H7 (cell line): ENCODE measurements around the gene CES1. TPM values are rescaled to one million over a fixed set of nuclear protein-coding genes. Genes with fewer than 3 reads are reported as not detected.
"Not testable (repeated sequence)": the region's sequence is repeated elsewhere in the genome, so short reads cannot be mapped to it uniquely, and the experiment has no call there.

Experiments
- DNase-seq: peaks from one replicate; pipeline ENCODE4 v3.0.0; 2012
- H3K27me3 ChIP-seq: 2 replicates; pipeline ENCODE4 v1.6.0; 2011; ENCODE audit warnings: mild to moderate bottlenecking, low read length; ENCODE audit not compliant: control insufficient read depth, insufficient read depth
- H3K36me3 ChIP-seq: replicated peaks from 2 replicates; pipeline ENCODE4 v1.5.1; 2011; ENCODE audit warnings: low read length; ENCODE audit not compliant: control insufficient read depth, insufficient read depth
- H3K4me3 ChIP-seq: 2 replicates; pipeline ENCODE4 v1.5.1; 2011; ENCODE audit warnings: low read depth, mild to moderate bottlenecking, control low read depth, low read length, moderate library complexity; ENCODE audit not compliant: insufficient read depth
- total RNA-seq: library from RNA; depleted of rRNA; stranded (reverse); fragments of >200 nt; shearing (Covaris generic); gene quantifications from 2 replicates; pipeline ENCODE4 v1.2.3, GENCODE V29; 2014; rRNA removed

The CES1 gene
- total RNA-seq, 1 experiment from 2014 or later = not detected

DNA sequence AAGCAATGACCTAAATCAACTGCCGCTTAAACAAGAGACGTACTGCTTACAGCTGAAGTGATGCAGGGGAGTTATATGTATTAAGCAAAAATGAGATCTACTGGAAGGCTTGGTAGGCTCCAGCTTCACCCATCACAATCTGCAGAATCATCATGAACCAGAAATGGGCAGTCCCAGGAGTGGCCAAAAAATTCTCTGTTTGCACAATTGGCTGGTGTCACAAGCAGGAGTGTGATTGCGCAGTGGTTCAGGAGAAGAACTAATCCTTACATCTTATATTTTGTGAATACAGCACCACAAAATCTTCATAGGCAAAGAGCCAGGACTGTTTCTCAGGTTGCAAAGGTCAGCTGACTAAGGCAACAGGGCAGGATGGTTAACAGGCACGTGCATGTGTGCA lies 75.9 kb downstream of the CES1 start:
- no peak for DNase-seq
- Histone ChIP-seq H3K36me3 (no peaks in the 10 kb centered on the region), H3K27me3 (no peaks in the 10 kb centered on the region), H3K4me3 (no peak overlapping the region)

DNA sequence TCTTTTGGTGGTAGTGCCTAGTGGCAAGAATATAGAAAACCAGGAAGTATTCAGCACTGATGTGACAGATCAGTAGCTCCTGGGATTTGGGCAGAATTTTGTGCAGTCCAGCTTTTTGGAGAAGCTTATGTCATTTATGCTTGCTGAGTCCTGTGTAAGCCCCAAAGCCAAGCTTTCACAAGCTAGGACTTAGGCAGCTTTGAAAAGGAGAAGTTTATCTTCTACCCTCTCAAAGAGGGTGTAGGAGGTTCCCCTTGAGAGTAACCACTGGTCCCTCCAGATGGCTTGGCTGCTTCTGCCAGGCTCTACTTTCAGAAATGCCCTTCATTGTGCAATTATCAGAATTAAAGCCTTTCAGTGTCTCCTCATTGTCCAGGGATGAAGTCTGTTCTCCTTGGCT lies 78.8 kb downstream of the CES1 start:
- DNase-seq = no peak
- no peak overlapping the region for H3K4me3 ChIP-seq
- H3K27me3 ChIP-seq = no peaks in the 10 kb centered on the region
- no peaks in the 10 kb centered on the region for H3K36me3 ChIP-seq

GRCh38 chr16:55753145-55753631 lies 79.7 kb downstream of the CES1 start:
- not testable (repeated sequence) for DNase-seq, H3K27me3 ChIP-seq, H3K36me3 ChIP-seq, H3K4me3 ChIP-seq

Other genes starting within 250 kb of the CES1 start
- 0.18 and 0.21 TPM in 2 replicates for gene SLC6A2, start 177.1 kb downstream of the CES1 start, total RNA-seq
- 0.18 TPM in 1 of 2 replicates, not detected in the other for gene CES5A, start 42.3 kb upstream of the CES1 start, total RNA-seq